GM21723 (cell line): Measurements from ENCODE around the gene GALNT18.

Experiments
- ATAC-seq: cut with Tn5 transposase; IDR thresholded peaks from one replicate; pipeline ENCODE4 v1.9.1; 2021; ENCODE audit warnings: mild to moderate bottlenecking, moderate library complexity; ENCODE audit not compliant: unreplicated experiment

The GALNT18 gene

DNA sequence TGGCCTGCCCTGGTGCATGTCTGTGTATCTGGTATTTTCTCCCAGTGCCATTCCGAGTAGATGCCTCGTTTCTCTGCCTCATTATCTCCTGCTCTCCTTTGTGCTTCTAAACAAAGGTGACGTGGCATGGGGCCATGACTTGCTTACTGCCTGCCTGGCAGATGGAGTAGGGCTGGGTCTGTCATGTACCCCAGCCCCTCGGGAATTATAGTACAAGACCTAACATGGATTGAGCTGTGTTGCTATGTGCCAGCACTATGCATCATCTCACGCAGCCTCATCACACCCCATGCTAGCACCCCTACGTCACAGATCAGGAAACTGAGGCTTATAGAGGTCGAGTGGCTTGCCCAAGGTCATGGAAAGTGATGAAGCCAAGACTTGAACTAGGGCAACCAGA lies 88.1 kb downstream of the GALNT18 start:
- ATAC-seq, result no peak

DNA sequence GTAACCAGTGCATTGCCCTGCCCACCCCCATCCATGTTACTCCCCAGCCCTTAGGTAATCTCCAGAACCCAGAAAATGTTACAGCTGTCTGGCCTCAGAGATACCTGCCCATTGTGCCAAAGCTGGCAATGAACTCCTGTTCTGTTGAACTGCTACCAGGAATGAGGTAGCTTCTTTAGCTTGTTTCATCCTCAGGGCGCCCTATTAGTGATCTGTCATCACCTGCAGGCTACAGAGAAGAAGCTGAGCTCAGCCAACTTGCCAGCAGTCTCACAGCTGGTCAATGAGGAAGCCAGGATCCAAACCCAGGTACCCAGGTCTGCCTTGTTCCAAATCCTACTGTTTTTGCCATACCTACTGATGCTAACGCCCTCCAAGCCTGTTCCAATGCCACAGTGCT lies 88.7 kb downstream of the GALNT18 start:
- no peak for ATAC-seq

DNA sequence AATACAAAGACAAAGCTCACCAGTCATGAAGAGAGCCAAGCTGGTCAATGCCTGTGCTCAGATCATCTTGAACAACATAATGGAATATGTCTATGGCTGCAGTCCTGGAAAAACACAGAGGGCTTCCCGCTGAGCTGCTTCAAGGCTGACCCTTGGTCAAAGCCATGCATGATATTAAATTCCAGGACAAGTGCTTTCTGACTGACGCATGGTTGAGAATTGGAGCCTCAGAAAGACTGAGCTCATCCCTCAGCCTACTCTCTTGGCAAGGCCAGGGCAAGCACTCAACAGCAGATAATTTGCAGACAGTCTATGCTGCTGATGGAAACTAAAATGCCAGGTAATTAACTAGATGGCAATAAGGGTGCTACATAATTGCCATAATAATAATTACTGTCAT lies 89.2 kb downstream of the GALNT18 start:
- no peak for ATAC-seq

DNA sequence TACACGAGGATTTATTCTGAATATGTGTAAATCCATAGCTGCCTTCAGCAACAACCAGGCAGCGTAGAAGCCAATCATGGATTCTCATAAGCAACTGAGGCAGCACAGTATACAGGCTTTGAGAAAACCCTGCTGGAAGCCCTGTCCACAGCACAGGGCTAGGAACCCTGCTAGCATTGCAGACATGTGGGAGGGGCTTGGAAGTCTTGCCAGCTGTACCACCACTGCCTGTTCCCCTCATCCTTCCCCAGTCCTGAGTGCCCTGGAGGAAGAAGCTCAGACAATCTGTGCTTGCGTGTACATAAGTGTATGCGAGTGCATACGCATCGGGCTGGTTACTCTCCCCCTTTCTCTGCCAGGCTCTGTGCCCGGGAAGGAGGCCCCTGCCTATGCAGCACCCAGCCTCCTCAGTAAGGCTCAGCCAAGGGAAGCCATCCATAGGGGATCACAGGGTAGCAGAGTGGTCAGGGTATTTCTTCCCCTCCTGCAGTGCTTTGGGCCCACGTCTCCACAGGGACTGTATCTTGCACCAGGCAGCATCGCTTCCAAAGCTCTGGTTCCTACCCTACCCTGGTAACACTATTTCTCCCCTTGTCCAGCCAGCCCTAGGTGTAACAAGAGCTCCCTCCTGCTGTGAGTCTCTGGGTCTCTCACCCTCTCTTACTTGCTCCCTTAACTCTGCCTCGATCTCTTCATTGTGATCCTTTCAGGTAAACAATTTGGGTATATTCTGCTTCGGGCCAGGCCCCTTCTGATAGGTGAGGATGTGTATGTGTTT lies 90.5 kb downstream of the GALNT18 start:
- ATAC-seq, result no peak

DNA sequence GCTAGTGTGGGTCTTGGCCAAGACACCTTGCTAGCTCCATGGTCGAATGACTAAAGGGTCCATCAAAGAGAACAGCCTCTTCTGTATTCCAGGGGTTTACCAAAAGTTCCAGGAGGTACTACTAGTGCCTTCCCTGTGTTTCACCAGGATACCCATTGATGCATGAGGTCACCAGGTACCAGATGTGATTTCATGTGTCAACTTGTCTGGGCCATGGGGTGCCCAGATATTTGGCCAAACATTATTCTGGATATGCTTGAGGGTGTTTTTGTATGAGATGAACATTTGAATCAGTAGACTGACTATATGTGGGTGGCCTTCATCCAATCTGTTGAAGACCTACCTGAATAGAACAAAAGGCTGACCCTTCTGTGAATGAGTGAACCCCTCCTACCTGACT lies 92.8 kb downstream of the GALNT18 start:
- no peak for ATAC-seq

DNA sequence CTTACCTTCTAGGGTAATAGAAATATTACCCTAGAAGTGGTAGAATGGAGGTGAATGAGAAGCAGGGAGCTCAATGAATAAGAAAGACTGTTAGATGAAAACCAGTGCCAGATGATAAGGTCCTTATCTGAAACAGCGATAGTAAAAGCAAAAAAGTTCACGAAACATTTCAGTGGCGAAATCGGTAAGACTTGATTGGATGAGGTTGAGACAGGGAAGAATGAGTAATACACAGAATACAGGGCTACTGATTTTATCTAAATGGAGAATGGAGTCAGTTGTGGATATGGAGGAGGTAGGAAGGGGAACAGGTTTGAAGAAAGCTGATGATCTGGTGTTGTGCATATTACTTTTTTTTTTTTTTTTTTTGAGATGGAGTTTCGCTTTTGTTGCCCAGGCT lies 96.5 kb downstream of the GALNT18 start:
- no peak for ATAC-seq

DNA sequence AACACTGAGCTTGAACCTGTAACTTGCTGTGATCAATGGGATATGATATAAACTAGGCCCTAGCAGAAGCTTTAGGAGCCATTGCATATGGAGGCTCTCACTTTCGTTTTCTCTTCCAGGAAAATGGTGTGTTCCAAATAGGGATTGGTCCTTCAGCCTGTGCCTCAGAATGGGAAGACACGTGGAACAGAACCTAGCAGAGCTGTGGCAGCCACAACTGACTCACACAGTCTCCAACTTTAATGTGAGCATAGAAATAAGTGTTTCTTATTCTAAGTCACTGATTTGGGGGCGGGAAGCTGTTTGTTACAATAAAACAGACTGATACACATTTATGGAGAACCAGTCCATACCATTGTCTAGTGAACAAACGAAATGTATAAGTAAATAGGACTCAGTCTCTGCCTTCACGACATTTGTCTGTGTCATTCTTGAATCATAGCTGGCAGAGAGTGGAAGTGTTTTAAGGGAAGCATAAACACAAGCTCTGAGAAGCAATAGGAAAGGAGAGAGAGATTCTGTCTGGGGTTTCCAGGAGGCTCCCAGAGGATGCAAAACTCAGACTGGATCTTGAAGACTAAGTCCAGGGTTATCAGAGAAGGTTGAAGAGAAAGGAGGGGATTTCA lies 97.3 kb downstream of the GALNT18 start:
- no peak for ATAC-seq

DNA sequence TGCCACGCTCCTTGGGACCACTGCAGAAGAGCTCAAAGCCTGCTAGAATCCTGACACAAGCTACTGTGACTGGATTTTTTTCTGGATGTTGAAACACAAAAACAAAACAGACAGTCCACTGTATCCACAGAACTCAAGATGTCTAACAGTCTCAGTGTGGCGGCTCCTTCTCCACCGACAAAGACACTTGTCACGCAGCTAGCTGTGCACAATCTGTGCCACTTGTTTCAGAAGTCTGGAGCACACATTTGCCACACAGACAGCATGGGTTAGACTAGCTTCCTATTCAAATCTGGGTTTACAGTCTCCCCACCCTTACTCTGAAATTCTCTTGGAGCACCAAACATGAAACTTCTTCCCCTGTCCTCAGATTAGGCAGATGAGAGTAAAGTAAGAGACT lies 99.2 kb downstream of the GALNT18 start:
- no peak for ATAC-seq

DNA sequence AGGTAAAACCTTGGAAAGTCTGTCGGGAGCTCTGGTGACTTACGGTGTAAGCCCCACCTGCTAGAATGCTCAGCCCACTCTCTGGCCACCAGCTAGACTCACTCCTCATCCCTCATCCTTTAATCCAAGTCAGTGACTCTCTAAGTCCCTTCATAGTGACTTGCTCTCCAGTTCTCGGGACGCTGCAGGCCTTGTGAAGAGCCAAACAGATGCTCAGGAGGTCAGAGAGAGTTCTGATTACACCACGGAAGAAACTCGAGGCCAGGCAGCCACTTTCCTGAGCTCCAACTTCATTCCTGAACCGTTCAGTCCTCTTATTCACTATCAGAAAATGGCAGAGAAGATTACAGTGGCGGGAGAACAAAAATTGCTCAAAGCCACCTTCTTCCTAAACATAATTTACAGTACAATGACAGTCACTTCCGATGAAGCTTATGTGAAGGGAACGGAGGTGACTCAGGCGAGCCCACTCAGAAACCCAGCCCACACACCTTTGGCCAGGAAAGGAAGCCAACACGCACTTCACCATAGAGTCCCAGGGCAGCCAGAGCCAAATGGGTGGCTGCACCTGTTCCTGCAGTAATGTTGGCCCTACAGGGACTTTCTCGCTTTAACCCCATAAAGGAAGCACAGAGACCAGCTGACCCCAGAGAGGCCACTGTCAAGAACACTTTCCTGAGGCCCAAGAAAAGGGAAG lies 100.4 kb downstream of the GALNT18 start:
- ATAC-seq, result no peak

DNA sequence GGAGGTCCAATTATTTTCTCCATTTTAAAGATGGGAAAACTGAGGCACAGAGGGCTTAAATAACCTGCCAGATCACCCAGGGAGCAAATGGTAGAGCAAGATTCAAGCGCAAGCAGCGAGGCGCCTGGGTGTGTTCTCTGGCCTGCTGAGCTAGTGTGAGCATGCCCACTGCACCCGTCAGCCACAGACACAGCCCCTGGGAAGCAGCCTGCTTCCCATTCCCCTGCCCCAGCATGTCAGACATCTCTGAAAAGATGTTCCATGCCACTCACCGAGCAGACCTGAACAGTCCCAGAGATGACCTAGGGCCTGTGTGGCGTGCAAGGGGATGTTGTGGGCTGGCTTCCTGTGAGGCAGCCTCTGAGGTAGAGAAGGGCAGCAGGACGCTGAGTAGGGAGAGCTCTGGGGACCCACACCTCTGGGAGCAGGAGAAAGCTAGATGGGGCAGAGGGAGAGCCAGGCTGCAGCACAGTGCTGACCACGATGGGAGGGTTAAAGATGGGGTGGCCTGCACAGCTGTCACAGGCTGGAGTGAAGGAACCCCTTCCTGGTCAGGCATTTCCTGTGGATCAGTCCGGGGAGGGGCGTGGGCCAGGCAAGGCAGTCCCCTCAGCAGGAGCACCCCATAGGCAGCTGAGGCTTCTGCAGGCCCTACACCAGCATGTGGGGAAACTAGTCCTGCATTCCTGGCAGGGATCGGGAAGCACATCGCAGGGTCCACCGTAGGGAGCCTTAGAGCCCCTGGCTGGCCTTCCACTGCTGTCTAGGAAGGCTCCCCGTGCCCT lies 101.4 kb downstream of the GALNT18 start:
- no peak for ATAC-seq

DNA sequence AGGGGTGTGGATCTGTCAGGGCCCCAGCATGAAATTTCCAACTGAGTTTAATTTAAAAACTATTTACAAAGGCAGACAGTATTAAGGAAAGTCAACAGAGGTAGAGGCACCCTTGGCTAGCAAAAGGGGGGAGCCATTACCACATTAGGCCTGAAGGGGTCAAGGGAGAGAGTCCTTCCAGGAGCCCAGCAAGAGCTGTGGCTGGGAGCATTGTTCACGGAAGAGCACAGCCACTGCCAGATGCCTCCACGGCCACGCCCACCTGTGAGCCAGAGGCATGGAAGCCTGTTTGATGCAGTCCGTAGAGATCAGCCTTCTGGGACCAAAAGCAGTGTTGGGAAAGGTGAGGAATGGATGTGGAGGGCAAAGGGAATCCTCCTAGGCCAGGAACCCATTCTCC lies 102.6 kb downstream of the GALNT18 start:
- no peak for ATAC-seq

DNA sequence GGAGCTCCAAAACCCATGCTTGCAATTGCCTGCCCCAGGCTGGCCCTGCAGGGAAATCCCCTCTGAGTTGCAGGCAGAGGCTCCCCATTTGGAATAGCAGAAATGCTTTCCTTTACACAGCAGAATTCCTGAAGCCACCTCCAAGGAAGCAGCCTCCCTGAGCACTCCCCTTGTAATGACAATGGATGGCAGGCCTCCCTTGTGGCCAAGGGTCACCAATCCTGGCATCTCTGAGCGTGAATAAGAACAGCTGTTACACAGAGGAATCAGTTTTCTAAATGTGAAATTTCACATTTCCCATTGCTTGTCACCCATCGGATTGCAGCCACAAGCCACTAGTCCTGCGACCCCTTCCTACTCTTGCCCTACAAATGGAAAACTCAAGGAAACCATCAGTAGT lies 107.6 kb downstream of the GALNT18 start:
- ATAC-seq, result no peak

DNA sequence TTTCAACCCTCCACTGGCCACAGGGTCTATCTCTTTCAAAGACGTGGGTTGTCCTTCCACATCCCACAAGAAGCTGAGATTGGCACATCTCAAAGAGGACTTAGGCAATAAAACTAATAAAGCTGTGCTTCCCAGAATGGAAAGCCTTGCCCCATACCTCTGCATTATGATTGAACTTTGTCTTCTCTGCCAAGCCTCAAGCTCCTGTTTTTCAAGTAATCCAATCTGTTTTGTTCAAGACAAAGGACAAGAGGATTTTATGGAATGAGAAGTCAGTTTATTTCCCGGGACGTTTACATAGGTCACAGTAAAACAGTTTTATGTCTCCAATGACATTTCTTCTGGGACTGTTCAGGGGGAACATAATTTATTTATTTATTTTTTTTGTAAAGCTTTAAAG lies 108.4 kb downstream of the GALNT18 start:
- no peak for ATAC-seq

DNA sequence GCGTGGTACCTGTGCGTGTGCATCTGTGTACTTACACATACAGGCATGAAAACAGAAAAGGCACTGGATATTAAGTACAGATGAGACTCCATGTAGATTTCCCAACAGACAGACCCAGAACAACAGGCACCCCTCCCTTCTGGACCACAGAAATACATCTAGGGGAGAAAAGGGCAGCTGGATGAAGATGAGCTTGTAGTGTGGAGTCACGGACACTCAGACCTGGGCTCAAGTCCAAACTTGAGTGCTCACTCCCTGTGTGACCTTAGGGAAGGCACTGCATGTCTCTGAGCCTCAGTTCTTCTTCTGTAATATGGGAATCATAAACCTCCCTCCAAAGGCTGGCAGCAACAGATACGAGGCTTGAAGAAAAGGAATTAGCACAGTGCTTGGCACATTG lies 108.9 kb downstream of the GALNT18 start:
- no peak for ATAC-seq

DNA sequence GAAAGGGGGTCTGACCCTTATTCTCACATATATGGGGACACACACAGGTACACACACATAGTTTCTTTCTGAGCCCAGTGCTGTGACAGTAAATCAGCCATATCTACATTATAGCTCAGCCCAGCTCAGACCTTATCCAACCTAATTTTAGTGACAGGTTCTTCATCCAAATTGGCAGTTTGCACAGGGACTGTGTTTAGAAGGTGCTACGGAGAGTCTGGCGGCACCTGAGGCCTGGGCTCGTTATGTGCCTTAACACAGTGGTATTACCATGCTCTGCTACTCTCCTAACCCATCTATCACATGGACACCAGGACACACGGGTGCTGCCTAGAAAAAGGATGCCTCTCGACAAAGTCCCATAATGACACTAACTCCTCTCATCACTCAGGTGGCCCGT lies 109.3 kb downstream of the GALNT18 start:
- no peak for ATAC-seq

DNA sequence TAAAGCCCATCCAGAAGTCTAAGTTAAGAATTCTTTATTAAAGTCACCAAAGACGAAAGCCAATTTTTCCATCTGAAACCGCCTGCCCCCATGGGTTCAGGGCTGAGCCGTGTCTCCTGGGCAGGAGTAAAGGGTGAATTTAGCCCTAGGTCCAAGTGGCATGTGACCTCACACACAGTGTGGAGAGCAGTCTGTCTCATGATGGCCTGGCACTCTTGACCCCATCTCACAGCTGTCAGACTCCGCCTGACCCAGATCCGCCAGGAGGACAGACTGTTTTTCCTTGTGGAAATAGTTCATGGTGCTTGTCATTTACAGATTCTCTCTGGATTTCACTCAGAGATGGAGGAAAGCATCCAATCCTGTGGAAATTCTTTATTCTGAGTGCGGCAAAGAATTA lies 109.7 kb downstream of the GALNT18 start:
- no peak for ATAC-seq

DNA sequence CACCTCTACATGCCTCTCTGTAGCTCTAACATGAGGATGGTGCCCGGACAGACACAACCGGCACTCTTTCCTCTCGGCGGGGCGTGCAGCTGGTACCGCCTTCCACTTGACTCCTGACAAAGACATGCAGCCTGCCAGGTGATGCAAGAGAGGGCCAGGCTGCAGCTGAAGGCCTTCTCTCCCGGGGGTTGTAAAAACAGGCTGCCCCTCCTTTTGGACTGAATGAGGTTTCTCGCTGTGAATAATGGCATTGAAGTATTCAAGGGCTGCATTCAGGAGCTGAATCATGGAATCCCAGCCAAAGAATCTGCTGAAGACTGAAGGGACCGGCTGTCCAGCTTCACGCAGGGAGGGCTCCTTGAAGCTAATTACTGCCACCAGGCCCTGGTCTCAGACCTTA lies 110.9 kb downstream of the GALNT18 start:
- ATAC-seq, result no peak

DNA sequence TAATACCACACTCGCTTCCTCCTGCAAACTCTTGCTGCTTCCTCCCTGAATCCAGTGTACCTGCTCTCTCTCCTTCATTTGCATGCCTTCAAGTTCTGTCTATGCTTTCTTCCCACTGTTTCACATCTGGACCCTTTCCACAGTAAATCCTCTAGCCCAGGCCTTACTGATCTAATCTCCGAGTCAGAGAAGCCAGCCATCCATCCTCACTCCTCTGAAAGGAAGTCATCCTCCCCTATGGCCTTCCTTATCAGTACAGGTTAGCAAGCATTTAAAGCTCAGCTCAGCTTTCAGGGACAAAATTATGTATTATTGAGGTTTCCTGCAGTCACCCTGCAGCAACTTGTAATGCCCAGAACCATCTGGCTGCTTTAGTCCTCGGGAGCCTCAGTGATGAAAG lies 116.1 kb downstream of the GALNT18 start:
- ATAC-seq, result no peak

DNA sequence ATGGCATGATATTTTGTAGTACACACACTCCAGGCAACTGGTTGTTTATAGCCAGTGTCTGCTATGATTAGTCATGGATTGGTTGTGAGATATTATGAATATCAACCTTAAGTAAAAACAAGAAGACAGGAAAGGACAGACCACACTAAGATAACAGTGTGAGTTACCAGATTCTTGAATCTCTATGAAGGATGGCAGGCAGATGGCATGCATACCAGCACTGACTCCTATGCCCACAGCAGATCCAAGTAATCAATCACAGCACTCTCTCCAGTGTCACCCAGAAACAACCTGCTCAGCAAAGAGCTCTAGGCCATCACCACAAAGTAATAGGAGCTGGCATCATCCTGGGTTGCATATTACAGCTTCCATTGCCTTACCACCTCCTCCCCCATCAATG lies 116.6 kb downstream of the GALNT18 start:
- no peak for ATAC-seq

DNA sequence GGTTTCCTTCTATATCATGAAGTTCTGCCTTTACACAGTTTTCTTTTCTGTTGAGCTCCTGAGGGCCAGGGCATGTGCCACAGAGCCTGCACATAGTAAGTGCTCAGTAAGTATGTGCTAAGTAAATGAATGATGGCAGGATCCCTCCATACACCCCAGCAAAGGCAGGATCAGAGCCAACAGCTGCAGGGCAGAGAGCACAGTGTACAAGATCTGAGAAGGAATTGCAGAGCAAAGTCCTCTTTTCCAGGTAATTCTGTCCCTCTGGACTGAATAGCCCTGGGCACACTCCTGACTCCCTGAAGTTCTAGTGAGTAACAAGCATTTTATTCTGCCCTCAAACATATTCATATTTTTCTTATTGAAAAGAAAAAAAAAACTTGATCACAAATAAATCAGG lies 117.7 kb downstream of the GALNT18 start:
- ATAC-seq, result no peak

DNA sequence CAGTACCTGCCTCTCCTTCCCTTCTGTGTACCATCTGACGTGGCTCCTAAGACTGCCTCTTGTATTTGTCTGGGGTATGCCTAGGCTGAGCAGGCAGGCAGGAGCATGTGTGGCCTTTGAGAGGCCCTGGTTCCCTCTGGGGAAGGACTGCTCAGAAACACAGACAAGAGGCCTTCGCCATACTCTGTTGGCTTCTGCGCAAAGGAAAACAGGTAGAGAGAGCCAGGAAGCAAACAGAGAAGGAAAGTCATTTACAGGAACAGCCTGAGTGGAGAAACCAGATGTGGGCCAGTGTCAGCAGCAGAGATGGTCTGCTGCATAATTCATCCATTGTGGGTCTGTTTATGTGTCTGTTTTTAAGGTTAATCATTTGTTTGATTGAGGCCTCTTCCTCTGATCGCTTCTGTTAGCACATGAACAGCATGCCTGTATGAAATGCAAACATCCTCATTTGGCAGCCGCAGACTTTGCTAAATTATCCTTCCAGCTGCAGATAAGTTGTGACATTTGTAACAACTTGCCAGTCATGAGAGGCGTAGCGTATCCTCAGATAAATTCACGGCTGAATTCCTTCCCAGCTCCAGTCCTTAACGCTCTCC lies 119.4 kb downstream of the GALNT18 start:
- no peak for ATAC-seq
